Neural cell (in vitro differentiated cells): ENCODE data around the gene FNDC11. TPM values are rescaled to one million over a fixed set of nuclear protein-coding genes. Genes with fewer than 3 reads are reported as not detected.

Experiments used
- H2AFZ ChIP-seq: fragments of 200-600, 300-800 bp; sonication (generic), shearing (Covaris generic); 2 replicates; pipeline ENCODE4 v1.6.0; 2014; ENCODE audit warnings: low read depth, mild to moderate bottlenecking, antibody characterized with exemption, low read length, moderate library complexity
- H3F3A ChIP-seq: fragments of 200-600 bp; shearing (Covaris generic); 2 replicates; pipeline ENCODE4 v1.6.1; 2016; ENCODE audit warnings: mild to moderate bottlenecking, moderate library complexity, mixed read lengths, antibody characterized with exemption, low read length; ENCODE audit not compliant: insufficient read depth, poor library complexity, severe bottlenecking
- H3K27ac ChIP-seq: fragments of 200-600, 300-800 bp; sonication (generic), shearing (Covaris generic); 2 replicates; pipeline ENCODE4 v1.5.1; 2014; ENCODE audit warnings: mild to moderate bottlenecking, low read length, moderate library complexity
- H3K27me3 ChIP-seq: fragments of 300-800, 200-600 bp; sonication (generic), shearing (Covaris generic); 2 replicates; pipeline ENCODE4 v1.6.0; 2014; ENCODE audit warnings: mild to moderate bottlenecking, low read depth, low read length, moderate library complexity; ENCODE audit not compliant: insufficient read depth
- H3K36me3 ChIP-seq: fragments of 300-800, 200-600 bp; sonication (generic), shearing (Covaris generic); 2 replicates; pipeline ENCODE4 v1.5.1; 2014; ENCODE audit warnings: mild to moderate bottlenecking, antibody characterized with exemption, low read length, moderate library complexity; ENCODE audit not compliant: insufficient read depth
- H3K4me2 ChIP-seq: fragments of 300-800, 200-600 bp; sonication (generic), shearing (Covaris generic); 2 replicates; pipeline ENCODE4 v1.6.0; 2014; ENCODE audit warnings: mild to moderate bottlenecking, low read length
- H3K4me3 ChIP-seq: fragments of 300-800, 200-600 bp; sonication (generic), shearing (Covaris generic); 2 replicates; pipeline ENCODE4 v1.5.1; 2014; ENCODE audit warnings: mild to moderate bottlenecking, low read length, moderate library complexity
- H3K79me2 ChIP-seq: fragments of 200-600 bp; shearing (Covaris generic); replicated peaks from 2 replicates; pipeline ENCODE4 v1.6.0; 2014; ENCODE audit warnings: mild to moderate bottlenecking, low read length, moderate library complexity; ENCODE audit not compliant: insufficient read depth
- H3K9ac ChIP-seq: fragments of 300-800, 200-600 bp; sonication (generic), shearing (Covaris generic); 2 replicates; pipeline ENCODE4 v1.6.1; 2016; ENCODE audit warnings: mild to moderate bottlenecking, low read length, mixed read lengths
- H3K9me2 ChIP-seq: fragments of 200-600 bp; shearing (Covaris generic); 2 replicates; pipeline ENCODE4 v1.6.1; 2016; ENCODE audit warnings: mild to moderate bottlenecking, low read length, mixed read lengths; ENCODE audit not compliant: insufficient read depth
- H3K9me3 ChIP-seq: fragments of 200-600, 300-800 bp; sonication (generic), shearing (Covaris generic); 2 replicates; pipeline ENCODE4 v1.6.1; 2016; ENCODE audit warnings: mild to moderate bottlenecking, mixed run types, low read length, moderate library complexity, mixed read lengths
- H4K20me1 ChIP-seq: fragments of 200-600 bp; shearing (Covaris generic); 2 replicates; pipeline ENCODE4 v1.6.1; 2016; ENCODE audit warnings: mild to moderate bottlenecking, mixed run types; ENCODE audit not compliant: insufficient read depth
- EP300 ChIP-seq: fragments of 450-650 bp; conservative IDR thresholded peaks from 2 replicates; pipeline ENCODE4 v1.6.1; 2014; ENCODE audit warnings: antibody characterized with exemption, mild to moderate bottlenecking, moderate library complexity; ENCODE audit not compliant: poor library complexity, severe bottlenecking
- EZH2 ChIP-seq: fragments of 200-600, 300-800 bp; shearing (Covaris generic), sonication (generic); IDR thresholded peaks from 2 replicates; pipeline ENCODE4 v1.6.1; 2014; ENCODE audit warnings: antibody characterized with exemption, low read length, borderline replicate concordance, mild to moderate bottlenecking; ENCODE audit not compliant: insufficient read depth, poor library complexity, severe bottlenecking
- MXI1 ChIP-seq: fragments of 450-650 bp; conservative IDR thresholded peaks from 2 replicates; pipeline ENCODE4 v1.6.1; 2014; ENCODE audit warnings: antibody characterized with exemption, mild to moderate bottlenecking; ENCODE audit not compliant: poor library complexity, severe bottlenecking
- POLR2AphosphoS5 ChIP-seq: IDR thresholded peaks from 2 replicates; pipeline ENCODE4 v1.6.1; 2012
- RAD21 ChIP-seq: fragments of 450-650 bp; conservative IDR thresholded peaks from 2 replicates; pipeline ENCODE4 v1.6.1; 2014; ENCODE audit warnings: antibody characterized with exemption, mild to moderate bottlenecking, moderate library complexity
- SMC3 ChIP-seq: fragments of 450-650 bp; conservative IDR thresholded peaks from 2 replicates; pipeline ENCODE4 v1.6.1; 2014; ENCODE audit warnings: antibody characterized with exemption, mild to moderate bottlenecking, moderate library complexity; ENCODE audit not compliant: poor library complexity
- TAF1 ChIP-seq: IDR thresholded peaks from 2 replicates; pipeline ENCODE4 v1.6.1; 2012; ENCODE audit warnings: low read depth
- polyA plus RNA-seq: library from polyadenylated mRNA; depleted of rRNA; stranded (reverse); fragments of >200 nt; gene quantifications from 2 replicates; pipeline ENCODE4 v1.2.3, GENCODE V29; 2014
- TF ChIP-seq, protein P1 (sequence below): fragments of 450-650 bp; IDR thresholded peaks from 2 replicates; pipeline ENCODE4 v1.5.1; 2014; ENCODE audit warnings: antibody characterized with exemption, mild to moderate bottlenecking, moderate library complexity; ENCODE audit not compliant: poor library complexity, severe bottlenecking
- TF ChIP-seq, protein P2 (sequence below): IDR thresholded peaks from 2 replicates; pipeline ENCODE4 v1.6.1; 2012; ENCODE audit warnings: borderline replicate concordance

Gene FNDC11
- polyA plus RNA-seq, 1 donor from 2014 or later = 1.9 TPM

DNA sequence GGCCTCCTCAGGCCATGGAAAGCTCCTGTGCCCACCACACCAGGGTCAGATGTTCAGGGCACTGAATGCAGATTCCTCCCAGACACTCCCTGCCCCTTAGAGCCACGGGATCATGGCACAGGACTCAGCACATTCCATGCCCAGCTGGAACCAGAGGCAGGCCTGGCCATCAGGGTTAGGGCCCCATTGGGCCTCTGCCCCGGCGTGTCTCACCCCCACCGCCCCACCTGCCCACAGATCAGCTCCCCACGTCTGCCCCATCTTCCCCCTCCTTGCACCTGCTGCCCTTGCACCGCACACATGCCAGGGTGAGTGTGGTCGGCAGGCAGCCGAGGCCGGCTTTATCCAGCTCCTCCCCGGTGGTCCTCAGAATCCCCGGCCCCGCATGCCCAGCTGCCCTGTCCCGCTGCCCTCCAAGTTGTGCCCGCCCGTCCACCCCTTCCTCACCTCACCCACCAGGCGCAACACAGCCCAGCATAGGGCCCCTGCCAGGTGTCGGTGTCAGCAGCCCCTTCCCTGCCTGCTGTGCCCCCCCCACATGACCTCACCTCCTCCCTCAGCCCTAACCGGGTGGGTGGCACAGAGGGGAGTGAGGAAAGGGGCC lies 4.2 kb upstream of the FNDC11 start:
- Histone ChIP-seq H3K4me2 (no peak overlapping the region), H3K27ac (no peak overlapping the region), H3K4me3 (no peak overlapping the region), H3K36me3 (no peaks in the 10 kb centered on the region), H3F3A (no peaks in the 10 kb centered on the region), H4K20me1 (no peaks in the 10 kb centered on the region), H3K79me2 (no peaks in the 10 kb centered on the region), H3K9me2 (no peaks in the 10 kb centered on the region), H2AFZ (no peak overlapping the region), H3K9me3 (no peaks in the 10 kb centered on the region), H3K9ac (no peak overlapping the region), H3K27me3 (no peaks in the 10 kb centered on the region)
- TF ChIP-seq EZH2 (no peak), SMC3 (no peak), EP300 (no peak), RAD21 (no peak), TAF1 (no peak), POLR2AphosphoS5 (no peak), MXI1 (no peak)
- TF ChIP-seq, protein P1, sequence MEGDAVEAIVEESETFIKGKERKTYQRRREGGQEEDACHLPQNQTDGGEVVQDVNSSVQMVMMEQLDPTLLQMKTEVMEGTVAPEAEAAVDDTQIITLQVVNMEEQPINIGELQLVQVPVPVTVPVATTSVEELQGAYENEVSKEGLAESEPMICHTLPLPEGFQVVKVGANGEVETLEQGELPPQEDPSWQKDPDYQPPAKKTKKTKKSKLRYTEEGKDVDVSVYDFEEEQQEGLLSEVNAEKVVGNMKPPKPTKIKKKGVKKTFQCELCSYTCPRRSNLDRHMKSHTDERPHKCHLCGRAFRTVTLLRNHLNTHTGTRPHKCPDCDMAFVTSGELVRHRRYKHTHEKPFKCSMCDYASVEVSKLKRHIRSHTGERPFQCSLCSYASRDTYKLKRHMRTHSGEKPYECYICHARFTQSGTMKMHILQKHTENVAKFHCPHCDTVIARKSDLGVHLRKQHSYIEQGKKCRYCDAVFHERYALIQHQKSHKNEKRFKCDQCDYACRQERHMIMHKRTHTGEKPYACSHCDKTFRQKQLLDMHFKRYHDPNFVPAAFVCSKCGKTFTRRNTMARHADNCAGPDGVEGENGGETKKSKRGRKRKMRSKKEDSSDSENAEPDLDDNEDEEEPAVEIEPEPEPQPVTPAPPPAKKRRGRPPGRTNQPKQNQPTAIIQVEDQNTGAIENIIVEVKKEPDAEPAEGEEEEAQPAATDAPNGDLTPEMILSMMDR = no peak
- TF ChIP-seq, protein P2, sequence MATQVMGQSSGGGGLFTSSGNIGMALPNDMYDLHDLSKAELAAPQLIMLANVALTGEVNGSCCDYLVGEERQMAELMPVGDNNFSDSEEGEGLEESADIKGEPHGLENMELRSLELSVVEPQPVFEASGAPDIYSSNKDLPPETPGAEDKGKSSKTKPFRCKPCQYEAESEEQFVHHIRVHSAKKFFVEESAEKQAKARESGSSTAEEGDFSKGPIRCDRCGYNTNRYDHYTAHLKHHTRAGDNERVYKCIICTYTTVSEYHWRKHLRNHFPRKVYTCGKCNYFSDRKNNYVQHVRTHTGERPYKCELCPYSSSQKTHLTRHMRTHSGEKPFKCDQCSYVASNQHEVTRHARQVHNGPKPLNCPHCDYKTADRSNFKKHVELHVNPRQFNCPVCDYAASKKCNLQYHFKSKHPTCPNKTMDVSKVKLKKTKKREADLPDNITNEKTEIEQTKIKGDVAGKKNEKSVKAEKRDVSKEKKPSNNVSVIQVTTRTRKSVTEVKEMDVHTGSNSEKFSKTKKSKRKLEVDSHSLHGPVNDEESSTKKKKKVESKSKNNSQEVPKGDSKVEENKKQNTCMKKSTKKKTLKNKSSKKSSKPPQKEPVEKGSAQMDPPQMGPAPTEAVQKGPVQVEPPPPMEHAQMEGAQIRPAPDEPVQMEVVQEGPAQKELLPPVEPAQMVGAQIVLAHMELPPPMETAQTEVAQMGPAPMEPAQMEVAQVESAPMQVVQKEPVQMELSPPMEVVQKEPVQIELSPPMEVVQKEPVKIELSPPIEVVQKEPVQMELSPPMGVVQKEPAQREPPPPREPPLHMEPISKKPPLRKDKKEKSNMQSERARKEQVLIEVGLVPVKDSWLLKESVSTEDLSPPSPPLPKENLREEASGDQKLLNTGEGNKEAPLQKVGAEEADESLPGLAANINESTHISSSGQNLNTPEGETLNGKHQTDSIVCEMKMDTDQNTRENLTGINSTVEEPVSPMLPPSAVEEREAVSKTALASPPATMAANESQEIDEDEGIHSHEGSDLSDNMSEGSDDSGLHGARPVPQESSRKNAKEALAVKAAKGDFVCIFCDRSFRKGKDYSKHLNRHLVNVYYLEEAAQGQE = no peak

DNA sequence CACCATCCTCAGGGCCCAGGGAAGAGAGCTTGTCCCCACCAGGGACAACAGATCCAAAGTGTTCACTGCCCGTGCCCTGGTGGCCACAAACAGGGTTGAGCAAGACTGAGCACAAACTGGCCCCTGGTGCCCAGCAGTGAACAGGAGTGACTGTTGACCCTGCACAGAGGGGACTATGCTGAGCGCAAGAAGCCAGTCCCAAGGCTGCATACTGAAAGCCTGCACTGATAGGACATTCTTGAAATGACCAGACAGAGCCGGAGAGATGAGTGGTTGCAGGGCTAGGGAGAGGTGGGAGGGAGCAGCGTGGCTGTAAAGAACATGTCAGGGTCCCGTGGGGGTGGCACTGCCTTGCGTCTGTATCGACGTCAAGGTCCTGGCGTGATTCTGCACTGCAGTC lies 2.9 kb upstream of the FNDC11 start:
- Histone ChIP-seq H3K4me3 (no peak overlapping the region), H4K20me1 (no peaks in the 10 kb centered on the region), H3K27me3 (no peaks in the 10 kb centered on the region), H3F3A (no peaks in the 10 kb centered on the region), H3K27ac (no peak overlapping the region), H3K9me3 (no peaks in the 10 kb centered on the region), H2AFZ (no peak overlapping the region), H3K9ac (no peak overlapping the region), H3K36me3 (no peaks in the 10 kb centered on the region), H3K79me2 (no peaks in the 10 kb centered on the region), H3K4me2 (no peak overlapping the region), H3K9me2 (no peaks in the 10 kb centered on the region)
- no peak for TF ChIP-seq SMC3
- no peak for TF ChIP-seq EZH2
- no peak for TF ChIP-seq RAD21
- TF ChIP-seq, protein P2 = no peak
- no peak for TF ChIP-seq MXI1
- TF ChIP-seq EP300 = no peak
- no peak for TF ChIP-seq TAF1
- TF ChIP-seq, protein P1 = no peak
